ENCODE data around the gene IDI1. TPM values are rescaled to one million over a fixed set of nuclear protein-coding genes. Genes with fewer than 3 reads are reported as not detected.
A peak's percentile ranks its signal among the peaks of the same experiment; 100 is the strongest.

Gene IDI1
- total RNA-seq, 3 donors from 2014 or later = 38.9 to 46.8 (median 44.6) TPM

GRCh38 chr10:1006573-1006972 is 42.3 kb downstream of the IDI1 start:
- Mint-ChIP-seq H3K27me3 (ENCODE audit: low read depth) (no peaks in the 10 kb centered on the region), H3K4me3 (no peak overlapping the region)
- no peak for DNase-seq

GRCh38 chr10:1003884-1004670 is 44.8 kb downstream of the IDI1 start:
- DNase-seq = no peak
- no peak overlapping the region for H3K4me3 Mint-ChIP-seq
- H3K36me3 Mint-ChIP-seq (ENCODE audit: insufficient read depth) = peaks cover 67% of the 10 kb centered on the region
- H3K27me3 Mint-ChIP-seq (ENCODE audit: low read depth) = no peaks in the 10 kb centered on the region
- peaks cover 19% of the 10 kb centered on the region for H3K9me3 Mint-ChIP-seq
- ATAC-seq = no peak
- peaks cover 6% of the 10 kb centered on the region for H3K4me1 Mint-ChIP-seq (ENCODE audit: low read depth)

More at GRCh38 chr10:1006573-1006972, 42.3 kb downstream of the IDI1 start:
- Mint-ChIP-seq H3K9me3 (peaks cover 11% of the 10 kb centered on the region), H3K36me3 (ENCODE audit: insufficient read depth) (peaks cover 69% of the 10 kb centered on the region), H3K4me1 (ENCODE audit: low read depth) (peaks cover 13% of the 10 kb centered on the region)
- no peak for ATAC-seq

GRCh38 chr10:1002425-1003006 is 46.4 kb downstream of the IDI1 start:
- peaks cover 3% of the 10 kb centered on the region for H3K4me1 Mint-ChIP-seq (ENCODE audit: low read depth)

GRCh38 chr10:997266-998022 is 51.5 kb downstream of the IDI1 start:
- no peaks in the 10 kb centered on the region for H3K27me3 Mint-ChIP-seq (ENCODE audit: low read depth)
- DNase-seq = no peak
- no peak overlapping the region for H3K4me3 Mint-ChIP-seq
- peaks cover 6% of the 10 kb centered on the region for H3K4me1 Mint-ChIP-seq (ENCODE audit: low read depth)
- H3K9me3 Mint-ChIP-seq = peaks cover 11% of the 10 kb centered on the region
- H3K36me3 Mint-ChIP-seq (ENCODE audit: insufficient read depth) = peaks cover 75% of the 10 kb centered on the region
- ATAC-seq = no peak

More at GRCh38 chr10:1002425-1003006, 46.4 kb downstream of the IDI1 start:
- Mint-ChIP-seq H3K27me3 (ENCODE audit: low read depth) (no peaks in the 10 kb centered on the region), H3K9me3 (peaks cover 19% of the 10 kb centered on the region), H3K4me3 (no peak overlapping the region), H3K36me3 (ENCODE audit: insufficient read depth) (peaks cover 67% of the 10 kb centered on the region)
- no peak for ATAC-seq
- no peak for DNase-seq

- H3K36me3 Mint-ChIP-seq (ENCODE audit: insufficient read depth) = peaks cover 67% of the 10 kb centered on the region
- peaks cover 2% of the 10 kb centered on the region for H3K9me3 Mint-ChIP-seq
- H3K4me1 Mint-ChIP-seq (ENCODE audit: low read depth) = peaks cover 9% of the 10 kb centered on the region
- no peak for DNase-seq
- no peaks in the 10 kb centered on the region for H3K27me3 Mint-ChIP-seq (ENCODE audit: low read depth)
- no peak for ATAC-seq
- H3K4me3 Mint-ChIP-seq = no peak overlapping the region
These were observed 52.9 kb downstream of the IDI1 start for GRCh38 chr10:996031-996430.

GRCh38 chr10:995559-995926 is 53.4 kb downstream of the IDI1 start:
- Mint-ChIP-seq H3K9me3 (no peaks in the 10 kb centered on the region), H3K4me3 (no peak overlapping the region), H3K4me1 (ENCODE audit: low read depth) (peaks cover 14% of the 10 kb centered on the region), H3K27me3 (ENCODE audit: low read depth) (no peaks in the 10 kb centered on the region), H3K36me3 (ENCODE audit: insufficient read depth) (peaks cover 67% of the 10 kb centered on the region)
- ATAC-seq (no peak), DNase-seq (no peak)

- H3K27me3 Mint-ChIP-seq (ENCODE audit: low read depth) = no peaks in the 10 kb centered on the region
- H3K4me1 Mint-ChIP-seq (ENCODE audit: low read depth) = peaks cover 19% of the 10 kb centered on the region
- H3K9me3 Mint-ChIP-seq = no peaks in the 10 kb centered on the region
- no peak for ATAC-seq
- no peak overlapping the region for H3K4me3 Mint-ChIP-seq
- no peak for DNase-seq
- H3K36me3 Mint-ChIP-seq (ENCODE audit: insufficient read depth) = peaks cover 69% of the 10 kb centered on the region
These were observed 53.9 kb downstream of the IDI1 start for GRCh38 chr10:994836-995558.

- Mint-ChIP-seq H3K36me3 (ENCODE audit: insufficient read depth) (peaks cover 60% of the 10 kb centered on the region), H3K4me1 (ENCODE audit: low read depth) (peaks cover 30% of the 10 kb centered on the region), H3K9me3 (no peaks in the 10 kb centered on the region), H3K27me3 (ENCODE audit: low read depth) (no peaks in the 10 kb centered on the region), H3K4me3 (peak overlapping the region; percentile 31)
- ATAC-seq = no peak
- DNase-seq = no peak
These were observed 56.0 kb downstream of the IDI1 start for GRCh38 chr10:992871-993270.

- Mint-ChIP-seq H3K4me3 (no peak overlapping the region), H3K9me3 (no peaks in the 10 kb centered on the region), H3K27me3 (ENCODE audit: low read depth) (no peaks in the 10 kb centered on the region), H3K4me1 (ENCODE audit: low read depth) (peaks cover 33% of the 10 kb centered on the region), H3K36me3 (ENCODE audit: insufficient read depth) (peaks cover 56% of the 10 kb centered on the region)
- ATAC-seq (no peak), DNase-seq (no peak)
These were observed 56.5 kb downstream of the IDI1 start for GRCh38 chr10:992467-992866.

- DNase-seq (no peak), ATAC-seq (no peak)
- H3K36me3 Mint-ChIP-seq (ENCODE audit: insufficient read depth) = peaks cover 44% of the 10 kb centered on the region
- no peaks in the 10 kb centered on the region for H3K27me3 Mint-ChIP-seq (ENCODE audit: low read depth)
- H3K4me3 Mint-ChIP-seq = peak overlapping the region; percentile 97
- peaks cover 41% of the 10 kb centered on the region for H3K4me1 Mint-ChIP-seq (ENCODE audit: low read depth)
- H3K9me3 Mint-ChIP-seq = no peaks in the 10 kb centered on the region
These were observed 58.1 kb downstream of the IDI1 start for GRCh38 chr10:990808-991207.

Other genes with a start within 250 kb of the IDI1 start
- 100 to 1,000 TPM; 126 to 143 (median 138) TPM for gene LARP4B, start 117.4 kb downstream of the IDI1 start, total RNA-seq
- 100 to 1,000 TPM; 223 to 244 (median 226) TPM for gene GTPBP4, start 60.7 kb downstream of the IDI1 start, total RNA-seq
- gene IDI2, start 23.3 kb downstream of the IDI1 start, total RNA-seq = not detected
- gene WDR37, start 7.3 kb upstream of the IDI1 start, total RNA-seq = 10 to 100 TPM; 10.5 to 13.5 (median 12.2) TPM